ENCODE data around the gene PDE6A.

Gene PDE6A

DNA sequence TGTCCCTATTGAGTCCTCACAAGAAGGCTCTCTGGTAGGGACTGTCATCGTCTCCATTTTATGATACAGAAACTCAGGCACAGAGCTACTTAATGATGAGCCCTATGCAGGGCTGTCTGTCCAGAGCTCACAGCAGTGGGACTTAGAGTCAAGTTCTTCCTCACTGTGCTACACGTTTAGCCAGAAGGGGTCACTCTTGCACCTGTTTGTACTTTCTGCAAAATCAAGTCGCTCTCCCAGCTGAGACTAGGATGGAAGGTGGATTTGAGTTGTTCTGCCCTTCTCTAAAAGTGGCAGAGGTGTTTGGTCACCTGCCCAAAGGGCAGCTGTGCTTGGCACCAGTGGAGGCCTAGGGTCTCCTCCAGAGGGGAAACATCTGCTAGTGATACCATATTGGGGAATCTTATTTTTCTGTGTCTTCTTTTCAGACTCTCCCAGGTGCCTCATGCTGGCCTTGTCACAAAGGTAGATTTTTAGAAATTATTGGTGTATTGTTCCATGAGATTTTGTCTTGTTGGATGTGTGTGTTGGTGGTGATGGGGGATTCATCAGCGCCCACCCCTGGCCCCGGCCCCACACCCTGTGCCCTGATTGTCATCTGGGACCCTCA lies 110.2 kb downstream of the PDE6A start:
- Histone ChIP-seq H3K27me3 (ENCODE audit: control insufficient read depth, insufficient read depth, low read length) (no peaks in the 10 kb centered on the region), H3K36me3 (ENCODE audit: control insufficient read depth, insufficient read depth, low read length) (peaks cover 6% of the 10 kb centered on the region), H3K4me3 (ENCODE audit: low read length) (no peak overlapping the region), H3K9me3 (ENCODE audit: control insufficient read depth, low read length) (no peaks in the 10 kb centered on the region), H3K4me1 (ENCODE audit: control insufficient read depth, insufficient read depth, low read length) (no peaks in the 10 kb centered on the region), H3K9ac (ENCODE audit: low read length) (no peak overlapping the region)

DNA sequence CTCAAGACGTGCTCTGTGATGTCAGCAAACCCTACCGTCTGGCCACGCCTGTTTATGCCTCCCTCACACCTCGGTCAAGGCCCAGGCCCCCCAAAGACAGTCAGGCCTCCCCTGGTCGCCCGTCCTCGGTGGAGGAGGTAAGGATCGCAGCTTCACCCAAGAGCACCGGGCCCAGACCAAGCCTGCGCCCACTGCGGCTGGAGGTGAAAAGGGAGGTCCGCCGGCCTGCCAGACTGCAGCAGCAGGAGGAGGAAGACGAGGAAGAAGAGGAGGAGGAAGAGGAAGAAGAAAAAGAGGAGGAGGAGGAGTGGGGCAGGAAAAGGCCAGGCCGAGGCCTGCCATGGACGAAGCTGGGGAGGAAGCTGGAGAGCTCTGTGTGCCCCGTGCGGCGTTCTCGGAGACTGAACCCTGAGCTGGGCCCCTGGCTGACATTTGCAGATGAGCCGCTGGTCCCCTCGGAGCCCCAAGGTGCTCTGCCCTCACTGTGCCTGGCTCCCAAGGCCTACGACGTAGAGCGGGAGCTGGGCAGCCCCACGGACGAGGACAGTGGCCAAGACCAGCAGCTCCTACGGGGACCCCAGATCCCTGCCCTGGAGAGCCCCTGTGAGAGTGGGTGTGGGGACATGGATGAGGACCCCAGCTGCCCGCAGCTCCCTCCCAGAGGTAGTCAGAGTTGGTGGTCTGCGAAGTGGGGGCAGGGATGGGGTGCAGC lies 111.3 kb downstream of the PDE6A start:
- Histone ChIP-seq H3K36me3 (ENCODE audit: control insufficient read depth, insufficient read depth, low read length) (peaks cover 6% of the 10 kb centered on the region), H3K4me1 (ENCODE audit: control insufficient read depth, insufficient read depth, low read length) (peaks cover 4% of the 10 kb centered on the region), H3K9ac (ENCODE audit: low read length) (no peak overlapping the region)

GRCh38 chr5:149832636-149833035 lies 112.0 kb downstream of the PDE6A start:
- no peaks in the 10 kb centered on the region for H3K27me3 ChIP-seq (ENCODE audit: control insufficient read depth, insufficient read depth, low read length)
- H3K4me1 ChIP-seq (ENCODE audit: control insufficient read depth, insufficient read depth, low read length) = peaks cover 8% of the 10 kb centered on the region
- H3K9ac ChIP-seq (ENCODE audit: low read length) = no peak overlapping the region
- H3K9me3 ChIP-seq (ENCODE audit: control insufficient read depth, low read length) = no peaks in the 10 kb centered on the region
- H3K4me3 ChIP-seq (ENCODE audit: low read length) = no peak overlapping the region
- H3K36me3 ChIP-seq (ENCODE audit: control insufficient read depth, insufficient read depth, low read length) = peaks cover 6% of the 10 kb centered on the region

More for the DNA sequence above, 111.3 kb downstream of the PDE6A start:
- no peak overlapping the region for H3K4me3 ChIP-seq (ENCODE audit: low read length)
- no peaks in the 10 kb centered on the region for H3K9me3 ChIP-seq (ENCODE audit: control insufficient read depth, low read length)
- no peaks in the 10 kb centered on the region for H3K27me3 ChIP-seq (ENCODE audit: control insufficient read depth, insufficient read depth, low read length)

DNA sequence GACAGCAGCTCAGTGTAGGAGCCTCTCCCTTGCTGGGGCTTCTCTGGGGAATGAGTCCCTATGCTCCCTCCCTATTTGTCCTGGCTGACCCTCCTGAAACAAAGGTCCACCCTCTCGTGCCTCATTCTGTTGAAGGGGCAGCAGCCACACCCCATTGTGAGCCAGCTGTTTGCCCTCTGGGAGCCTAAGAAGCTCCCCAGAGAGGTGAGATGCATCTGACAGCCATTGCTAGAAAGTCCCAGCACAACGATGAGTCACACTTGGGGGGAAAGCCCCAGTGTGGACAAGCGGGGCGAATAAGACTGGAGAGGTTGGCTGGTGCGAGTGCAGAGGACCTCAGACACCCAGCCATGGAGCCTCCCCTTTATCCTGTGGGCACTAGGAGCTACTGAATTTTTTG lies 113.1 kb downstream of the PDE6A start:
- Histone ChIP-seq H3K9me3 (ENCODE audit: control insufficient read depth, low read length) (no peaks in the 10 kb centered on the region), H3K9ac (ENCODE audit: low read length) (no peak overlapping the region), H3K27me3 (ENCODE audit: control insufficient read depth, insufficient read depth, low read length) (no peaks in the 10 kb centered on the region), H3K36me3 (ENCODE audit: control insufficient read depth, insufficient read depth, low read length) (peaks cover 6% of the 10 kb centered on the region), H3K4me1 (ENCODE audit: control insufficient read depth, insufficient read depth, low read length) (peaks cover 8% of the 10 kb centered on the region), H3K4me3 (ENCODE audit: low read length) (no peak overlapping the region)

DNA sequence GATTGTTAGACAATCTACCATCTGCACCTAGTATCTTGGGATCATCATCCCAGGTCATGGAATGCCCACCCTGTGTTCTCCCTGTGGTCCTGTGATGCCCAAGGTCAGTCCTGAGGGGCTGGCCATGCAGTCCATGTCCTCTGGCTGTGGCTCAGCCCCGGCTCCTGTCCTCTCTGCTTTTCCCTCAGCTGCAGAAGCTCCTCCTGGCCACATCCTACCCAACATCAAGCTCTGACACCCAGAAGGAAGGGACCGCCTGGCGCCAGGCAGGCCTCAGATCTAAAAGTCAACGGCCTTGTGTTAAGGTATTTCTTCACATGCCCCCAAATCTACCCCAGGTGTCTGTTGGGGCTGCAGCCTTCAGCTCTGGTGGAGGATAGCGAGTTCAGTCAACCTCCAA lies 114.0 kb downstream of the PDE6A start:
- H3K36me3 ChIP-seq (ENCODE audit: control insufficient read depth, insufficient read depth, low read length) = peaks cover 5% of the 10 kb centered on the region
- no peaks in the 10 kb centered on the region for H3K27me3 ChIP-seq (ENCODE audit: control insufficient read depth, insufficient read depth, low read length)
- no peak overlapping the region for H3K4me3 ChIP-seq (ENCODE audit: low read length)

DNA sequence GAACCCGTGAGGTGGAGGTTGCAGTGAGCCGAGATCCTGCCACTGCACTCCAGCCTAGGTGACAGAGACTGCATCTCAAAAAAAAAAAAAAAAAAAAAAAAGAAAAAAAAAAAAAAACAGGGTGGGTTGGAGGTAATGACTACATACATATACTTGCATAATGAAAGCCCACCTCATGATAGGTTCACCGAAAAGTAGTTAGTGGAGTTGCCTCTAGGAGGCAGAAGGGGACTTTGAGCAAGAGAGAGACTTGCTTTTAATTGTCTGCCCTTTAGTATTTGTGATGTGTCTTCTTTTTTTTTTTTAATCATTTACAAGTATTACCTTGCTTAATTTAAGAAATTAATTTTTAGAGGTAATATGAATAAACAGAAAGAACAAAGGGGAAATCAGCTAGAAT lies 114.6 kb downstream of the PDE6A start:
- H3K4me3 ChIP-seq (ENCODE audit: low read length) = no peak overlapping the region
- no peaks in the 10 kb centered on the region for H3K36me3 ChIP-seq (ENCODE audit: control insufficient read depth, insufficient read depth, low read length)
- H3K4me1 ChIP-seq (ENCODE audit: control insufficient read depth, insufficient read depth, low read length) = peaks cover 8% of the 10 kb centered on the region
- H3K9ac ChIP-seq (ENCODE audit: low read length) = no peak overlapping the region
- no peaks in the 10 kb centered on the region for H3K27me3 ChIP-seq (ENCODE audit: control insufficient read depth, insufficient read depth, low read length)
- H3K9me3 ChIP-seq (ENCODE audit: control insufficient read depth, low read length) = no peaks in the 10 kb centered on the region

More for the DNA sequence above, 114.0 kb downstream of the PDE6A start:
- no peaks in the 10 kb centered on the region for H3K9me3 ChIP-seq (ENCODE audit: control insufficient read depth, low read length)
- H3K9ac ChIP-seq (ENCODE audit: low read length) = no peak overlapping the region
- peaks cover 8% of the 10 kb centered on the region for H3K4me1 ChIP-seq (ENCODE audit: control insufficient read depth, insufficient read depth, low read length)

- no peaks in the 10 kb centered on the region for H3K27me3 ChIP-seq (ENCODE audit: control insufficient read depth, insufficient read depth, low read length)
- H3K4me1 ChIP-seq (ENCODE audit: control insufficient read depth, insufficient read depth, low read length) = peaks cover 14% of the 10 kb centered on the region
- H3K4me3 ChIP-seq (ENCODE audit: low read length) = no peak overlapping the region
- no peak overlapping the region for H3K9ac ChIP-seq (ENCODE audit: low read length)
- no peaks in the 10 kb centered on the region for H3K9me3 ChIP-seq (ENCODE audit: control insufficient read depth, low read length)
- H3K36me3 ChIP-seq (ENCODE audit: control insufficient read depth, insufficient read depth, low read length) = no peaks in the 10 kb centered on the region
These were observed 116.2 kb downstream of the PDE6A start for GRCh38 chr5:149828161-149829011.

- Histone ChIP-seq H3K9ac (ENCODE audit: low read length) (no peak overlapping the region), H3K4me3 (ENCODE audit: low read length) (no peak overlapping the region), H3K4me1 (ENCODE audit: control insufficient read depth, insufficient read depth, low read length) (peaks cover 21% of the 10 kb centered on the region), H3K27me3 (ENCODE audit: control insufficient read depth, insufficient read depth, low read length) (no peaks in the 10 kb centered on the region), H3K9me3 (ENCODE audit: control insufficient read depth, low read length) (no peaks in the 10 kb centered on the region), H3K36me3 (ENCODE audit: control insufficient read depth, insufficient read depth, low read length) (no peaks in the 10 kb centered on the region)
These were observed 117.0 kb downstream of the PDE6A start for GRCh38 chr5:149827546-149827945.

GRCh38 chr5:149827086-149827485 lies 117.5 kb downstream of the PDE6A start:
- H3K9me3 ChIP-seq (ENCODE audit: control insufficient read depth, low read length) = no peaks in the 10 kb centered on the region
- no peaks in the 10 kb centered on the region for H3K36me3 ChIP-seq (ENCODE audit: control insufficient read depth, insufficient read depth, low read length)
- H3K4me1 ChIP-seq (ENCODE audit: control insufficient read depth, insufficient read depth, low read length) = peaks cover 25% of the 10 kb centered on the region
- H3K9ac ChIP-seq (ENCODE audit: low read length) = no peak overlapping the region
- H3K4me3 ChIP-seq (ENCODE audit: low read length) = no peak overlapping the region
- H3K27me3 ChIP-seq (ENCODE audit: control insufficient read depth, insufficient read depth, low read length) = no peaks in the 10 kb centered on the region

DNA sequence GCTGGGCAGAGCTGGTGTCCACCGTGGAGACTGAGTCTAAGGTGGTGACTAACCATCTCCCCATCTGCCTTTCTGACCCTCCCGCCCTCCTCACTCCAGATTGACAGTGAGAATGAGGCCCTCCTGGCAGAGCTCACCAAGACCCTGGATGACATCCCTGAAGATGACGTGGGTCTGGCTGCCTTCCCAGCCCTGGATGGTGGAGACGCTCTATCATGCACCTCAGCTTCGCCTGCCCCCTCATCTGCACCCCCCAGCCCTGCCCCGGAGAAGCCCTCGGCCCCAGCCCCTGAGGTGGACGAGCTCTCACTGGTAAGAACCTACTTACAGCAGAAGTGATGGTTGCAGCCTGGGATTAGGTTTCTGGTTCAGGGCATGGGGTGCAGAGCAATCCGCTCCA lies 118.0 kb downstream of the PDE6A start:
- Histone ChIP-seq H3K36me3 (ENCODE audit: control insufficient read depth, insufficient read depth, low read length) (no peaks in the 10 kb centered on the region), H3K27me3 (ENCODE audit: control insufficient read depth, insufficient read depth, low read length) (no peaks in the 10 kb centered on the region), H3K4me3 (ENCODE audit: low read length) (no peak overlapping the region), H3K9ac (ENCODE audit: low read length) (no peak overlapping the region), H3K4me1 (ENCODE audit: control insufficient read depth, insufficient read depth, low read length) (peaks cover 30% of the 10 kb centered on the region), H3K9me3 (ENCODE audit: control insufficient read depth, low read length) (no peaks in the 10 kb centered on the region)

DNA sequence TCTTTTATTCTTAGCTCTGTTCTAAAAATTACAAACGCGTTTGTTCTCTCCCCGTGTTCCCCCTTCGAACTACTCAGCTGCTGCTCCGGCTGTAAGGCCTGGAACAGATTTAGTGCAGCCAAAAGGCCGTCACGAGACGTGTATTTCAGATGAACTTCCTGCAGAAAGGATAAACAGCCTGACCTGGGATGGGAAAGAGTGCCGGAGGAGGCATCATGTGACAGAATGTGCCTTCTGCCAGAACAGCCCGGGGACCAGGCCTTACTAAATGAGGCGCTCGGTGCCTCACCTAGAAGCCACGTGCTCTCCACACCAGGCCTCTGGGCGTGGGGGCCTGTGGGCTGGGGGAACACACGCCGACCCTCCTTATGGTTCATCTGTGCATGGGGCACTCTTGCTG lies 119.7 kb downstream of the PDE6A start:
- Histone ChIP-seq H3K4me1 (ENCODE audit: control insufficient read depth, insufficient read depth, low read length) (peaks cover 31% of the 10 kb centered on the region), H3K4me3 (ENCODE audit: low read length) (no peak overlapping the region), H3K9ac (ENCODE audit: low read length) (no peak overlapping the region), H3K9me3 (ENCODE audit: control insufficient read depth, low read length) (no peaks in the 10 kb centered on the region), H3K27me3 (ENCODE audit: control insufficient read depth, insufficient read depth, low read length) (no peaks in the 10 kb centered on the region), H3K36me3 (ENCODE audit: control insufficient read depth, insufficient read depth, low read length) (no peaks in the 10 kb centered on the region)

DNA sequence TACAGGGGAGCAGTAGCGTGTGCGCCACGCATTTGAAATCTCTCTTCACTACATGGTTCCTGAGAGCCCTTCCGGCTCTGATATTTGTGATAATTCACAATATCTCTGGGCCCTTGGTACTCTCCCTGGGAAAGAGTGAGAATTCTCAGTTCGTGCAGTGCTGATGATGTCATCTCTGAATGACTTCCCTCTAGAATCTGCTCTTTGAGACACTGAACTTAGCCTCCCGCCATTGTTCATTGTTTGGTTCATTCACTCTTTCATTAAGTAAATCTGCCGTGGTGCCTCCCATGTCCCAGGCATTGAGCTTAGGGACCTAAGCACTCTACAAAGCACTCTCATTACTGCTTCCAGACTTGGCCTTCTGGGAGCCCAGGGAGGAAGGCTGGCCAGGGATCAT lies 120.5 kb downstream of the PDE6A start:
- Histone ChIP-seq H3K9ac (ENCODE audit: low read length) (no peak overlapping the region), H3K4me1 (ENCODE audit: control insufficient read depth, insufficient read depth, low read length) (peaks cover 31% of the 10 kb centered on the region), H3K36me3 (ENCODE audit: control insufficient read depth, insufficient read depth, low read length) (no peaks in the 10 kb centered on the region), H3K9me3 (ENCODE audit: control insufficient read depth, low read length) (no peaks in the 10 kb centered on the region), H3K4me3 (ENCODE audit: low read length) (no peak overlapping the region), H3K27me3 (ENCODE audit: control insufficient read depth, insufficient read depth, low read length) (no peaks in the 10 kb centered on the region)

Data from mucosa of stomach (tissue), 1 donor.